HCT116 (cell line): ENCODE data around the gene MICAL3. TPM values are rescaled to one million over a fixed set of nuclear protein-coding genes. Genes with fewer than 3 reads are reported as not detected.

Source experiments
- ATAC-seq: fragments of 200-7000 bp; cut with Tn5 transposase; 2 replicates; pipeline ENCODE4 v1.9.1; 2020; ENCODE audit warnings: mild to moderate bottlenecking, moderate library complexity
- BruUV-seq: library from RNA; stranded (reverse); fragments of 400-500 nt; replicated peaks from 2 replicates; lab custom pipeline; 2021; lab: Mats Ljungman, UMichigan
- CTCF ChIA-PET: fragments of 300-600 bp; sonication (Branson Sonifier 250); formaldehyde crosslinking; loops from one replicate; lab custom pipeline; 2021; ENCODE audit warnings: antibody characterized with exemption; lab: Charles Lee
- POLR2A ChIA-PET: fragments of 300-600, 350-600 bp; sonication (Branson Sonifier 250); formaldehyde crosslinking; loops from one replicate; lab custom pipeline; 2021; ENCODE audit warnings: antibody characterized with exemption; lab: Charles Lee
- RAD21 ChIA-PET, 2 experiments: fragments of 300-600 bp; sonication (Branson Sonifier 250); formaldehyde crosslinking; loops; one replicate each; lab custom pipeline; 2023; ENCODE audit warnings: low total read pairs in 2 of 2; ENCODE audit not compliant: uncharacterized antibody in 2 of 2, unreplicated experiment in 2 of 2, low non-redundant PET in 1 of 2; lab: Charles Lee
- DNase-seq: peaks from one replicate; pipeline ENCODE4 v3.0.0-alpha.2; 2010; ENCODE audit warnings: low read depth, low spot score
- H2AFZ ChIP-seq: fragments of 200-600 bp; shearing (Covaris generic), sonication (generic); 2 replicates; pipeline ENCODE4 v1.6.1; 2017; ENCODE audit warnings: low read depth, mixed run types, mixed read lengths, antibody characterized with exemption, low read length; ENCODE audit not compliant: poor library complexity, severe bottlenecking
- H3K27ac ChIP-seq: 2 replicates; pipeline ENCODE4 v1.5.1; 2012; ENCODE audit warnings: low read depth, low read length
- H3K27me3 ChIP-seq: fragments of 200-600 bp; sonication (generic); 2 replicates; pipeline ENCODE4 v1.6.1; 2016; ENCODE audit warnings: mixed run types, low read length, mixed read lengths; ENCODE audit not compliant: insufficient read depth
- H3K36me3 ChIP-seq, 2 experiments: fragments of 200-500 bp in 1 of 2; fragments of 200-600 bp in 1 of 2; sonication (Bioruptor generic) in 1 of 2; sonication (generic) in 1 of 2; 2 replicates each; pipeline versions ENCODE4 v1.5.1 to v1.6.1; 2014 to 2016; ENCODE audit warnings: low read length in 2 of 2, inconsistent platforms in 1 of 2, mixed read lengths in 1 of 2, mixed run types in 1 of 2; ENCODE audit not compliant: insufficient read depth in 2 of 2, control insufficient read depth in 1 of 2
- H3K4me1 ChIP-seq, 2 experiments: fragments of 200-600 bp in 1 of 2; sonication (generic) in 1 of 2; 2 replicates each; pipeline versions ENCODE4 v1.5.1 to v1.6.1; 2012 to 2017; ENCODE audit warnings: low read length in 2 of 2, inconsistent platforms in 1 of 2, mild to moderate bottlenecking in 1 of 2, mixed read lengths in 1 of 2, mixed run types in 1 of 2, moderate library complexity in 1 of 2; ENCODE audit not compliant: insufficient read depth in 2 of 2, control insufficient read depth in 1 of 2
- H3K4me2 ChIP-seq: fragments of 200-600 bp; sonication (generic); 2 replicates; pipeline ENCODE4 v1.6.1; 2017; ENCODE audit warnings: mixed run types, low read length, mixed read lengths
- H3K4me3 ChIP-seq, 2 experiments: fragments of 200-600 bp in 1 of 2; sonication (generic) in 1 of 2; replicated peaks in 1 of 2; 2 replicates each; pipeline ENCODE4 v1.5.1; 2011 to 2016; ENCODE audit warnings: low read length in 2 of 2, control low read depth in 1 of 2, low read depth in 1 of 2, mild to moderate bottlenecking in 1 of 2, mixed read lengths in 1 of 2, mixed run types in 1 of 2
- H3K79me2 ChIP-seq: fragments of 200-600 bp; sonication (generic); 2 replicates; pipeline ENCODE4 v1.6.1; 2017; ENCODE audit warnings: mild to moderate bottlenecking, mixed run types, low read length, moderate library complexity, mixed read lengths; ENCODE audit not compliant: insufficient read depth
- H3K9ac ChIP-seq: fragments of 200-600 bp; sonication (generic); 2 replicates; pipeline ENCODE4 v1.6.1; 2016; ENCODE audit warnings: low read length, mixed read lengths
- H3K9me2 ChIP-seq: fragments of 200-600 bp; sonication (generic), shearing (Covaris generic); 2 replicates; pipeline ENCODE4 v1.6.1; 2017; ENCODE audit warnings: mixed run types, mild to moderate bottlenecking, moderate library complexity; ENCODE audit not compliant: insufficient read depth
- H3K9me3 ChIP-seq, 2 experiments: fragments of 200-500 bp in 1 of 2; fragments of 200-600 bp in 1 of 2; sonication (Bioruptor generic) in 1 of 2; sonication (generic) in 1 of 2; 2 replicates each; pipeline ENCODE4 v1.6.1; 2014 to 2017; ENCODE audit warnings: low read length in 2 of 2, mixed read lengths in 2 of 2, inconsistent platforms in 1 of 2, low read depth in 1 of 2, mild to moderate bottlenecking in 1 of 2, mixed run types in 1 of 2, moderate library complexity in 1 of 2; ENCODE audit not compliant: control insufficient read depth in 1 of 2, insufficient read depth in 1 of 2
- H4K20me1 ChIP-seq: fragments of 200-600 bp; sonication (generic), shearing (Covaris generic); 2 replicates; pipeline ENCODE4 v1.6.1; 2017; ENCODE audit warnings: mixed run types, mild to moderate bottlenecking, moderate library complexity; ENCODE audit not compliant: insufficient read depth
- CEBPB ChIP-seq: IDR thresholded peaks from 2 replicates; pipeline ENCODE4 v1.6.1; 2012; ENCODE audit warnings: low read depth
- JUND ChIP-seq: IDR thresholded peaks from 2 replicates; pipeline ENCODE4 v1.6.1; 2012
- SIN3A ChIP-seq: IDR thresholded peaks from 2 replicates; pipeline ENCODE4 v1.6.1; 2012; ENCODE audit warnings: low read depth
- intact Hi-C: fragments of 100-400 bp; cut with micrococcal nuclease; formaldehyde crosslinking; loops from 2 replicates; pipeline ENCODE4 v1.10.0; 2022
- total RNA-seq: library from RNA; stranded (reverse); gene quantifications from one replicate; pipeline ENCODE4 v1.2.1, GENCODE V29; 2021; ENCODE audit not compliant: unreplicated experiment
- TF ChIP-seq, protein P1 (sequence below), 3 experiments: fragments of 200-600 bp in 1 of 3; sonication (generic) in 1 of 3; IDR thresholded peaks in 2 of 3; conservative IDR thresholded peaks in 1 of 3; 2 replicates each; pipeline ENCODE4 v1.5.1; 2012 to 2017; ENCODE audit warnings: low read depth in 2 of 3, low read length in 2 of 3, antibody characterized with exemption in 1 of 3, borderline replicate concordance in 1 of 3, control low read depth in 1 of 3, mild to moderate bottlenecking in 1 of 3, mixed read lengths in 1 of 3, mixed run types in 1 of 3, moderate library complexity in 1 of 3; ENCODE audit not compliant: insufficient read depth in 1 of 3
- TF ChIP-seq, protein P2 (sequence below): IDR thresholded peaks from 2 replicates; pipeline ENCODE4 v1.6.1; 2012; ENCODE audit warnings: low read depth
- TF ChIP-seq, protein P3 (sequence below): IDR thresholded peaks from 2 replicates; pipeline ENCODE4 v1.6.1; 2012

The MICAL3 gene
- total RNA-seq, 1 experiment from 2014 or later = 30.8 TPM

DNA sequence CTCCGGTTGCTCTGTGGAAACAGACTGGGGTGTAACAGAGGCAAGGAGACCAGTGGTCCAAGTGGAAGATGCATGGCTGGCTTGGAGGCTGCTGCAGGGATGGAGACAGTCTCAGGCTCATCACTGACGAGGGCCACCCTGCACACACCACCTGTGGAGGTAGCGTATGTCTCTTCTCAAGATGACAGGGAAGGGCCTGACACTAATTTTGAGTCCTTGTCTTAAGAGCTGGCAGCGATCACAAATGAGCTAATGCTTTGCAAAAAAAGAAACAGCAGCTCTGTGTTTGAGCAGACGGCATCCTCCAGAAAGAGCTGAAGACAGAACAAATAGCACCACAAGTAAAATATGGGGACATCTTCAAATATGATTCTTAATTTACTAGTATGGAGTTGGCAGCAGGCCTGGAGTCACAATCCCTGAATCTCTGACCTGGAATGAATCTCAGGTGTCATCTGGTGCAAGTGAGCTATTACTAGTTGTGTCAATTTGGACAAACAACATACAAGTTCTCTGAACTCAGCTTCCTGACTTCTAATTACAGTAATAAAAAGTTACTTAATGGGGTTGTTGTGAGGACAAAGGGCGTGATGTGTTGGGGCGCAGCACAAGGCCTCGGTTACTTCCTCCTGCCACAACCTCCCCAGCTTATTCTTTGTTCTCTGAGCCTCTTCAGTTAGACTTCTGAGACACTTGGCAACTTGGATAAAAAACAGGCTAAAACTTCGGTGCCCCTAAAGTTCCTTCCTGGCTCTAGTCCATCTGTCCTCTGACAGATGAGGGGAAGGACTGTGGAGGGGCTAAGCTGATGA, 154.9 kb downstream of the MICAL3 start:
- Histone ChIP-seq H3K9ac (no peak overlapping the region), H3K4me3 (no peak overlapping the region)
- no peak for ATAC-seq

More for the DNA sequence above, 154.9 kb downstream of the MICAL3 start:
- CTCF ChIA-PET = no interaction called here
- Histone ChIP-seq H3K4me1 (no peaks in the 10 kb centered on the region), H3K9me3 (no peaks in the 10 kb centered on the region), H3K4me2 (no peak overlapping the region), H3K79me2 (no peaks in the 10 kb centered on the region), H3K36me3 (peaks cover 17 to 27% of the 10 kb centered on the region in 2 experiments), H4K20me1 (no peaks in the 10 kb centered on the region), H3K27me3 (no peaks in the 10 kb centered on the region), H3K9me2 (no peaks in the 10 kb centered on the region), H2AFZ (no peak overlapping the region), H3K27ac (no peak overlapping the region)
- no peak for DNase-seq
- intact Hi-C loops = no loop called here
- POLR2A ChIA-PET = no interaction called here
- TF ChIP-seq, protein P1, sequence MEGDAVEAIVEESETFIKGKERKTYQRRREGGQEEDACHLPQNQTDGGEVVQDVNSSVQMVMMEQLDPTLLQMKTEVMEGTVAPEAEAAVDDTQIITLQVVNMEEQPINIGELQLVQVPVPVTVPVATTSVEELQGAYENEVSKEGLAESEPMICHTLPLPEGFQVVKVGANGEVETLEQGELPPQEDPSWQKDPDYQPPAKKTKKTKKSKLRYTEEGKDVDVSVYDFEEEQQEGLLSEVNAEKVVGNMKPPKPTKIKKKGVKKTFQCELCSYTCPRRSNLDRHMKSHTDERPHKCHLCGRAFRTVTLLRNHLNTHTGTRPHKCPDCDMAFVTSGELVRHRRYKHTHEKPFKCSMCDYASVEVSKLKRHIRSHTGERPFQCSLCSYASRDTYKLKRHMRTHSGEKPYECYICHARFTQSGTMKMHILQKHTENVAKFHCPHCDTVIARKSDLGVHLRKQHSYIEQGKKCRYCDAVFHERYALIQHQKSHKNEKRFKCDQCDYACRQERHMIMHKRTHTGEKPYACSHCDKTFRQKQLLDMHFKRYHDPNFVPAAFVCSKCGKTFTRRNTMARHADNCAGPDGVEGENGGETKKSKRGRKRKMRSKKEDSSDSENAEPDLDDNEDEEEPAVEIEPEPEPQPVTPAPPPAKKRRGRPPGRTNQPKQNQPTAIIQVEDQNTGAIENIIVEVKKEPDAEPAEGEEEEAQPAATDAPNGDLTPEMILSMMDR (IDR thresholded peaks at IDR 0.05 in 2 of 3, conservative IDR thresholded peaks at IDR 0.05 in 1 of 3; ENCODE audit: borderline replicate concordance in 1 of 3, insufficient read depth in 1 of 3, low read depth in 2 of 3, low read length in 2 of 3) = no peak
- TF ChIP-seq, protein P2, sequence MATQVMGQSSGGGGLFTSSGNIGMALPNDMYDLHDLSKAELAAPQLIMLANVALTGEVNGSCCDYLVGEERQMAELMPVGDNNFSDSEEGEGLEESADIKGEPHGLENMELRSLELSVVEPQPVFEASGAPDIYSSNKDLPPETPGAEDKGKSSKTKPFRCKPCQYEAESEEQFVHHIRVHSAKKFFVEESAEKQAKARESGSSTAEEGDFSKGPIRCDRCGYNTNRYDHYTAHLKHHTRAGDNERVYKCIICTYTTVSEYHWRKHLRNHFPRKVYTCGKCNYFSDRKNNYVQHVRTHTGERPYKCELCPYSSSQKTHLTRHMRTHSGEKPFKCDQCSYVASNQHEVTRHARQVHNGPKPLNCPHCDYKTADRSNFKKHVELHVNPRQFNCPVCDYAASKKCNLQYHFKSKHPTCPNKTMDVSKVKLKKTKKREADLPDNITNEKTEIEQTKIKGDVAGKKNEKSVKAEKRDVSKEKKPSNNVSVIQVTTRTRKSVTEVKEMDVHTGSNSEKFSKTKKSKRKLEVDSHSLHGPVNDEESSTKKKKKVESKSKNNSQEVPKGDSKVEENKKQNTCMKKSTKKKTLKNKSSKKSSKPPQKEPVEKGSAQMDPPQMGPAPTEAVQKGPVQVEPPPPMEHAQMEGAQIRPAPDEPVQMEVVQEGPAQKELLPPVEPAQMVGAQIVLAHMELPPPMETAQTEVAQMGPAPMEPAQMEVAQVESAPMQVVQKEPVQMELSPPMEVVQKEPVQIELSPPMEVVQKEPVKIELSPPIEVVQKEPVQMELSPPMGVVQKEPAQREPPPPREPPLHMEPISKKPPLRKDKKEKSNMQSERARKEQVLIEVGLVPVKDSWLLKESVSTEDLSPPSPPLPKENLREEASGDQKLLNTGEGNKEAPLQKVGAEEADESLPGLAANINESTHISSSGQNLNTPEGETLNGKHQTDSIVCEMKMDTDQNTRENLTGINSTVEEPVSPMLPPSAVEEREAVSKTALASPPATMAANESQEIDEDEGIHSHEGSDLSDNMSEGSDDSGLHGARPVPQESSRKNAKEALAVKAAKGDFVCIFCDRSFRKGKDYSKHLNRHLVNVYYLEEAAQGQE = no peak
- no peak for TF ChIP-seq SIN3A
- TF ChIP-seq, protein P3, sequence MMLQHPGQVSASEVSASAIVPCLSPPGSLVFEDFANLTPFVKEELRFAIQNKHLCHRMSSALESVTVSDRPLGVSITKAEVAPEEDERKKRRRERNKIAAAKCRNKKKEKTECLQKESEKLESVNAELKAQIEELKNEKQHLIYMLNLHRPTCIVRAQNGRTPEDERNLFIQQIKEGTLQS = no peak
- TF ChIP-seq CEBPB = no peak
- TF ChIP-seq JUND = no peak
- RAD21 ChIA-PET = no interaction called here
- BruUV-seq = no TSS peak
